Stimulated activated naive CD8-positive, alpha-beta T cell treated with anti-CD3 and anti-CD28 coated beads, Interleukin-15, amount 100 ng/mL, for 72 hours (primary cell): Measurements from ENCODE around the gene FAM174B.
A peak's percentile ranks its signal among the peaks of the same experiment; 100 is the strongest.

Experiments used
- ATAC-seq: fragments of 150-1000 bp; cut with Tn5 transposase; 2 replicates; pipeline ENCODE4 v1.10.0; 2021; ENCODE audit warnings: mild to moderate bottlenecking, moderate library complexity
- DNase-seq, 2 donors: peaks; one replicate each; pipeline ENCODE4 v3.0.0; 2021 to 2022
- H3K27ac Mint-ChIP-seq, 2 donors: one replicate each; pipeline ENCODE4 v1.8.0; 2022; ENCODE audit warnings: mild to moderate bottlenecking in 2 of 2, mixed read lengths in 2 of 2, moderate library complexity in 2 of 2
- H3K27me3 Mint-ChIP-seq: one replicate; pipeline ENCODE4 v1.8.0; 2022; ENCODE audit warnings: mixed read lengths
- H3K4me1 Mint-ChIP-seq: one replicate; pipeline ENCODE4 v1.8.0; 2022; ENCODE audit warnings: mild to moderate bottlenecking, mixed read lengths
- H3K4me3 Mint-ChIP-seq, 2 donors: one replicate each; pipeline ENCODE4 v1.8.0; 2022; ENCODE audit warnings: mild to moderate bottlenecking in 2 of 2, mixed read lengths in 2 of 2, moderate library complexity in 1 of 2
- H3K9me3 Mint-ChIP-seq, 2 donors: one replicate each; pipeline ENCODE4 v1.8.0; 2022; ENCODE audit warnings: mixed read lengths in 2 of 2

FAM174B gene

DNA sequence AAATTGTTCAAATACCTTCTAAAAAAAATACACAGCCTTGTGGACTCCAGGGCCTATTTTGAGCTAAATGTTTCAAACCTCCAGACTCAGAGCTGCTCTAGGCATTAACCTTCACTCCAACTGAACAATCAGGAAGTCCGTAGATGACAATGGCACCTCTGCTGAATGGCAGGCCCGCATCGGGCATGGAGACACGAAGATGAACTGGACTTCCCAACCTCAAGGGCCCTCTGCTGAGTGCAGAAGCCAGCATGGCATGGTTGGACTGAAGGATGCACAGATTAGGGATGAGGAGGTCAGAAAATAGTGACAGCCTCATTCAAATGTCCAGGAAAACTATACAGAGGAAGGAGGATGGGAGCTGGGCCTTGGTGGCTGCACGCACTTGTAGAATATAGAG lies 2.2 kb downstream of the FAM174B start:
- H3K4me1 Mint-ChIP-seq = peaks cover 11% of the 10 kb centered on the region
- no peaks in the 10 kb centered on the region for H3K9me3 Mint-ChIP-seq
- no peak for DNase-seq
- peaks cover 48% of the 10 kb centered on the region for H3K27me3 Mint-ChIP-seq
- no peak for ATAC-seq
- no peak overlapping the region for H3K27ac Mint-ChIP-seq
- no peak overlapping the region for H3K4me3 Mint-ChIP-seq

DNA sequence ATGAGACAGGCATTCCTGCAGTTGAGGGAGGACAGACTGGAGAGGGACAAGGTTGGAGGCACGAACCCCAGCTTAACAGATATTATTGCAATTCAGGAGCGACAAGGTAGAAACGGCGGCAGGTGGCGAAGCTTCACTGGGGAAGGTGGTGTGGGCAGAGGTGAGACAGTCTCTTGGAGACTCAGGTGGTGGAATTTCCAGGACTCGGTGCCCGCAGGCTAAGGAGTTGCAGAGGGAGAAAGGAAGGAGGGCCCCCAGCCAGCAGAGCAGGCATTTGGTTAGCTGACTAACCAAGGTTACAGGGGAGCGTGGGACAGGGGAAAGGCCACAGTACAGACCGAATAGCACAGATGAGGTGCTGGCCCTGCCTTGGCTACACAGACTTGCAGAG lies 3.0 kb downstream of the FAM174B start:
- ATAC-seq (no peak), DNase-seq (no peak)
- no peak overlapping the region for H3K27ac Mint-ChIP-seq
- peaks cover 11% of the 10 kb centered on the region for H3K4me1 Mint-ChIP-seq
- H3K9me3 Mint-ChIP-seq = no peaks in the 10 kb centered on the region
- H3K4me3 Mint-ChIP-seq = no peak overlapping the region
- H3K27me3 Mint-ChIP-seq = peaks cover 48% of the 10 kb centered on the region

DNA sequence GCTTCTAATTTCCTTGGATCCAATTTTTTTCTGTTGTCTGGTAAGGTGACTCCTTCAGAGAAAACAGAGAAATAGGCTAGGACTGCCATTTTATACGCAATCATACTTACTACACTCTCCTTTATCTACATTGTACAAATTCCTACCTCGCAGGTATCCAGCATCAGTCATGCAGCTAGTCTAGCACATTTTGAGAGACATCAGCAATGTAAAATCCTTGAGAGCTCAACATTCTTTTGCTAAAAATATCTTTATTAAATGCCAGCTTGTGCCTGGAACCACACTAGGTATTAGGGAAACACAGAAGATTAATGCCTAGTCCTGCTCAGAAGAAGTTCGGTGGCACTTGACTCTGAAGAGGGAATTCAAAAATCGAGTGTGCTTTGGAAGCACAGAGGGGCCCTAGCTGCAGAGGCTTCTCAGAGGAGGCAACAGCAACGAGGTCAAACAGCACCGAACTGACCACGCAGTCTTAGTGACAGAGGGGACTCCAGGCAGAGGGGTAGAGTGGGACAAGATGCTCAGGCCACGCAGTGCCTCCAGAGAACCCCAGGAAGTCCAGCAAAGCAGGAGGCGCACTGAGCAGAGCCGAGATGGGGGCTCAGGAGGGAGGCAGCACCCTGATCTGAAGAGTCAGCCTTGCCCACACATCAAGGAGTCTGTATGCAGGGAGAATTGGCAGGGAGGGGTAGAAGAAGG lies 3.5 kb downstream of the FAM174B start:
- Mint-ChIP-seq H3K4me1 (peaks cover 11% of the 10 kb centered on the region), H3K27me3 (peaks cover 44% of the 10 kb centered on the region), H3K9me3 (no peaks in the 10 kb centered on the region), H3K27ac (peak overlapping the region in 1 of 2 donors; percentile 60), H3K4me3 (no peak overlapping the region)
- DNase-seq (no peak), ATAC-seq (no peak)

DNA sequence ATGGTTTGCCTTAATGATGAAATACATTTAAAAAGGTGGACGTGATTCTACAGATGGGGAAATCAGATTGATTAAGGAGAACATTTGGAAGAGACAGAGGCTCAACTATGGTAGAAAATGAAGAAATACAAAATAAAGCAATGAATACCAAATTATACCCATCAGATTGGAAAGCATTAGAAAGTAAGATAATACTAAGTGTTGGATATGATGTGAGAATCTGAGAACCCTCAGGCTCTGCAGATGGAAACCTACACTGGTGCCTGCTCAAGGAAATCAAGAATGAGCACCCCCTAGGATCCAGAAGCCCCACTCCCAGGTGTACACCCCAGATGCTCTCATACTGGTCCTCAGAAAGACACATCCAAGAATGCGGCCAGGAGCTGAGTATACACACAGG lies 4.6 kb downstream of the FAM174B start:
- Mint-ChIP-seq H3K27me3 (peaks cover 33% of the 10 kb centered on the region), H3K4me3 (no peak overlapping the region), H3K27ac (no peak overlapping the region), H3K4me1 (peaks cover 7% of the 10 kb centered on the region), H3K9me3 (no peaks in the 10 kb centered on the region)
- DNase-seq = no peak
- no peak for ATAC-seq

DNA sequence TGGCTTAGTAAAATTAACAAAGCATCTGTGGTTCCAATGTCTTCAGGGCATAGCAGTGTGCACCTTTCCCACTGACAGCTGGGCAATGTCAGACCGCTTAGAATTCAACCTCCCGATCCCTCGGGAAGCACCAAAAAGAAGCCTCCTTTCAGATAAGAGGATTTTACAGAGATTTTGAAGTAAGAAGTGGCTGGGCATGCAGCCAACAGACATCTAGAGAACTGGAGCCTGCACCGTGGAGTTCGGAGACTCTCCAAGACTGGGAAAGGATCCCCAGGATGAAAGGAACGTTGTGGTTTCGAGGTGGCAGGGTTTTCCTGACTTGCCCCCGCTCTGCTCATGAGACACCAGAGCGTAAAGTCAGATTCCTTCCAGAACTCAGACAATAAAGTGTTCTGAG lies 5.3 kb downstream of the FAM174B start:
- Mint-ChIP-seq H3K9me3 (no peaks in the 10 kb centered on the region), H3K27ac (no peak overlapping the region), H3K4me1 (peaks cover 6% of the 10 kb centered on the region), H3K27me3 (peaks cover 32% of the 10 kb centered on the region), H3K4me3 (no peak overlapping the region)
- DNase-seq (no peak), ATAC-seq (no peak)

DNA sequence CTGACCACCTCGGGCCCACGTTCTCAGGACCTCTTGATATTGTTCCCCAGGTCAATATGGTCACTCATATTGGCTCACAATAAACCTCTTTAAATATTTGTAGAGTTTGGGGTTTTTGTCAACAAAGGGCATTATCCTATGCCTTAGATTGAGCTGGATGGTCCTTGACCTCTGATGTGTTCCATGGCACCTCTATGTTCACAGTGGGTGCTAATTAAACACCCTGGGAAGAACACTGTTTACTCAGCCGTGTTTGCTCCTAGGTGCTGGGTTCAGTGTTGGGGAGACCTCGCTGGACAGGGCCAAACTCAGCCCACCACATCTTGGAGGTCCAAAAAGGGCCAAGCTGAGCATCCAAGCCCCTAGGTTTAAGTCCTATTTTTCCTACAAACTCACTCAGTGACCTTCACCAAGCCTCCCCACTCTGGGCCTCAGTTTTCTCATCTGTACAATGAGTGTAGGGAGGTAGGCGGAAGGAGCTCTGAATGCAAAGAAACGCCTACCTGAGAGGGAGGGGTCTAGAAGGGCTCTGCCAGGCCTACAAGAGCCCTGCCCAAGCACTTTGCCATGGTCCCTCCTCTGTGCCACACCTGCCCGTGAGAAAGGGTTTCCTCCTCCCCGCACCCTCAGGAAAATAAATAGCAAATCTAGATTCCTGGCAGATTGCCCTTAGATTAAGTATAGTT lies 7.2 kb downstream of the FAM174B start:
- H3K27ac Mint-ChIP-seq = no peak overlapping the region
- ATAC-seq = no peak
- no peak for DNase-seq
- H3K4me1 Mint-ChIP-seq = peaks cover 8% of the 10 kb centered on the region
- peaks cover 23% of the 10 kb centered on the region for H3K27me3 Mint-ChIP-seq
- H3K4me3 Mint-ChIP-seq = no peak overlapping the region
- H3K9me3 Mint-ChIP-seq = no peaks in the 10 kb centered on the region

DNA sequence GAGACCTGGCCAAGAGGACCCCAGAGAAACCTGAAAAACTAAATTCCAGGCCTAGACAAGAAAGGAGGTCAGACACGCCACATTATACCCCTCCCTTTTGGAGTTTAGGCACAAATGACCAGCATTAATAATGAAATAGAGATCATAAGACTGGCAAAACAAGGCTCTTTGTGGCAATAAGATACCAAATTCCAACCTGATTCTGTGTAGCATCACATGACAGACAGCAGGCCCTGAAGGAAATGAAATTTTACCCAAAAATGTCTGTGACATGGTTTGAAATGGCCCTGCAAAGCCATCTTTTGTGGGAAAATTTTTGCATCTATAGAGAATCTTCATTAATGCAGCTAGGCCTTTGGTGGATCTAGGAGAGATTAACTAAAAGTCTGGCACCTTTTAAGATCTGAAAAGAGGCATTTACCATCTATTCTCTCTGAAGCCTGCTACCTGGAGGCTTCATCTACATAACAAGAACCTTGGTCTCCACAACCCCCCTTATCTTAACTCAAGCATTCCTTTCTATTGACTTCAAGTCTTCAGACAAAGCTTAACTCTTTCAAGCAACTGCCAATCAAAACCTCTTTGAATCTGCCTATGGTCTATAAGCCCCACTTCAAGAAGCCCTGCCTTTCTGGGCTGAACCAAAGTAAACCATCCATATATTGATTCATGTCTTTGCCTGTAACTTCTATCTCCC lies 8.0 kb downstream of the FAM174B start:
- Mint-ChIP-seq H3K27me3 (peaks cover 16% of the 10 kb centered on the region), H3K9me3 (peaks cover 0 to under 1% of the 10 kb centered on the region in 2 donors), H3K27ac (no peak overlapping the region), H3K4me3 (no peak overlapping the region), H3K4me1 (peaks cover 8% of the 10 kb centered on the region)
- DNase-seq = no peak
- no peak for ATAC-seq

DNA sequence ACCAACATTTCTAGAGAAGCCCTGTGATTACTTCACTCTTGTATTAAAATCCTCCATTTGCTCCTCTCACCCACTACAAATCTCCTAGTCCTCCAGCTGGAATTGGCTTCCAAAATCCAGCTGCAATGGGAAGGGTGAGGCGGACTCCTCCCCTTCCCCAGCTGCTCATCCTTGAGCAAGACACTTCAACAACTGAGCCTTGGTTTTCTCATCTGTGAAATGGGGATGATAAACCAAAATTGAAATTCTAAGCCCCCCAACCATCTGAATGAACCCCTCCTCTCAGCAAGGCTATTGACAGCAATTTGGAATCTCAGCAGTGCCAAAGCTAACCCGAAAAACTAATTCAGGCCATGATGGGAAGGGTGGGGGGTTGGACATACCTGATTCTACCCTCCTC lies 9.4 kb downstream of the FAM174B start:
- H3K9me3 Mint-ChIP-seq = peaks cover 4 to 8% of the 10 kb centered on the region in 2 donors
- peaks cover 8% of the 10 kb centered on the region for H3K4me1 Mint-ChIP-seq
- no peak overlapping the region for H3K4me3 Mint-ChIP-seq
- H3K27me3 Mint-ChIP-seq = peaks cover 8% of the 10 kb centered on the region
- no peak for DNase-seq
- peak overlapping the region in 1 of 2 donors; percentile 53 for H3K27ac Mint-ChIP-seq
- ATAC-seq = no peak

DNA sequence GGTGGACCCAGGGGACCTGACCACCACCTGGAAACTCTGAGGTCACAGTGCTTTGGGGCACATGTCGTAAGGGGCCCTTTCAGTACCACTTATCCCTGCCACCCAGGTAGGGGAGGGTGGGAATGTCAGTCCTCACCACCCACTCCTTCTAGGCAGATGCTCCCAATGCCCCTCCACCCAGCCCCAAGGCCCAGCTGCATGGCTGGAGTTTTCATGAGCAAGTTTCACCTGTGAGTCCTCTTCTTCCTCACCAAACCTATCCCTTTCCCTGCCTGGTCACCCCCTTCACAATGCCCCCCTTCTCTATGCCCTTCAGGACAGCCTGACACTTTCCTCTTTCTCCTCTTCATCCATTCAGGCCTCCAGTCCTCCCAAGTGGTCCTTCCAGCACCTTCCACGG lies 9.8 kb downstream of the FAM174B start:
- no peak for ATAC-seq
- peaks cover 8% of the 10 kb centered on the region for H3K27me3 Mint-ChIP-seq
- peaks cover 8% of the 10 kb centered on the region for H3K4me1 Mint-ChIP-seq
- H3K27ac Mint-ChIP-seq = peak overlapping the region in 1 of 2 donors; percentile 53
- no peak overlapping the region for H3K4me3 Mint-ChIP-seq
- DNase-seq = no peak
- H3K9me3 Mint-ChIP-seq = peaks cover 4 to 8% of the 10 kb centered on the region in 2 donors

DNA sequence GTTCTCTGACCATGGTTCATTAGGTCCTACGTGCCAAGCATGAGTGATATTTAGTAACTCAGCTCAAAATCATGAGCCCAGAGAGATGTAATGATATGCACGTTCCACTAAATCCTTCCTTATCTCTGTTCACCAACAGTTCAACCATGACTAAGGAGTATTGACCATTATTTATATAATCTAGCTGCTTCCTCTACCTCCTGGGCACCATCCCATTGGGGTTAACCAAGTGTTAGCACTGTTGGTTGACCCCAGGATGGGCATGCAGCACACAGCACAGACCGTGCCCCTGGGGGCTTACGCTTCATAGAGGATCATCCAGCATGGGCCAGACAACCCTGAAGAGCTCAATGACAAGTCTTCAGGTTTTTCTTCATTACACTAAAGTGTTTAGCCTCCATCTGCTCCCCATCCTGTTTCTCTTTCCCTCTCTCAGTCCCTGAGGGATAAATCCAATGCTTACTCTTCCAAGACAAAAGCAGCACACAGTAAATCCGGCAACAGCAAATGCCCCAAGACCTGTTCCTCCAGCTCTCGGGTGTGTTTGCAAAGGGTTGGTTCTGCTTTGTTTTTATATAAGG lies 10.4 kb downstream of the FAM174B start:
- Mint-ChIP-seq H3K9me3 (peaks cover 4 to 8% of the 10 kb centered on the region in 2 donors), H3K4me1 (peaks cover 8% of the 10 kb centered on the region), H3K27ac (no peak overlapping the region), H3K4me3 (no peak overlapping the region), H3K27me3 (peaks cover 8% of the 10 kb centered on the region)
- ATAC-seq (no peak), DNase-seq (no peak)

DNA sequence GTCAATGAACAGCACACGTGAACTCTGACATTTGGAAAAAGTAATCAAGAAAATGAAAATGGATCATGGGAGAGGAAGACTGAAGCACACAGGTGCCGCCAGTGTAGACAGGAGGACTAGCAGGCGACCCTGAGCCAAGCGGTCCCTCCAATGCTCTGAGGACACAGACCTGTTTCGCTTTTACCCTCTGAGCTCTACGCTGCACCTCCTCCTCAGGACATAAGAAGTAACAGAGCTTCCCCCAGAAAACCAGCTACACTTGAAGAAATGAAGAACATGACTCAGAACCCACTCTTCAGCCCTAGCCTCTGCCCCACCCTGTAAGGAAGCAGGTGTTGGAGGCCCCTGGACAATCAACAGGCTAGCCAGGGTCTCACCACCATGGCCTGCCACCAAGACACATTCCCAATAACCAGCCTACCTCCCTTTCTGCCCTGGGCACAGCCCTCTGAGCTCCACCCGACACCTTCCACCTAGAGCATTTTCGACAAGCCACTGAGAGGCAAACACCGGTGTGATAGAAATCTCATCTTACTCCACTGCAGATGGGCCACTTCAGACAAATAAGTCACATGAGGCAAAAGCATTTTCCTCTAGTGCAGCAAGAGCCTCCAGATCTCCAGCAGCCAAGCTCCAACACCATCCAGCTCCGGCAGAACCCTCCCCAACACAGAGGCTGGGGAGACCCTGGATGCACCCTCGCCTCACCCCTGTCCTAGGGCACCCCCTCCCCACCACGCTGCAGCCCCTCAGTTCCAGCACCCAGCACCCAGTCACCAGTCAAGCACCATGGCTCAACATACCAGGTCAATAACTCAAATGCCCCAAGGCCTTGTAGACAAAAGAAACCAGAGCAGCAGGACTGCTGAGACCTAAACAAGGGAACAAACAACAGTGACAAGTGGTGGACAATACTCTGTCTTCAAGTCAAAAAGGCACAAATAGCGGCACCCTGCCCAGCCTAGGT lies 11.4 kb downstream of the FAM174B start:
- Mint-ChIP-seq H3K4me3 (no peak overlapping the region), H3K27me3 (peaks cover 8% of the 10 kb centered on the region), H3K27ac (peak overlapping the region in 1 of 2 donors; percentile 64), H3K9me3 (peaks cover 4 to 17% of the 10 kb centered on the region in 2 donors), H3K4me1 (peaks cover 8% of the 10 kb centered on the region)
- ATAC-seq (no peak), DNase-seq (no peak)

DNA sequence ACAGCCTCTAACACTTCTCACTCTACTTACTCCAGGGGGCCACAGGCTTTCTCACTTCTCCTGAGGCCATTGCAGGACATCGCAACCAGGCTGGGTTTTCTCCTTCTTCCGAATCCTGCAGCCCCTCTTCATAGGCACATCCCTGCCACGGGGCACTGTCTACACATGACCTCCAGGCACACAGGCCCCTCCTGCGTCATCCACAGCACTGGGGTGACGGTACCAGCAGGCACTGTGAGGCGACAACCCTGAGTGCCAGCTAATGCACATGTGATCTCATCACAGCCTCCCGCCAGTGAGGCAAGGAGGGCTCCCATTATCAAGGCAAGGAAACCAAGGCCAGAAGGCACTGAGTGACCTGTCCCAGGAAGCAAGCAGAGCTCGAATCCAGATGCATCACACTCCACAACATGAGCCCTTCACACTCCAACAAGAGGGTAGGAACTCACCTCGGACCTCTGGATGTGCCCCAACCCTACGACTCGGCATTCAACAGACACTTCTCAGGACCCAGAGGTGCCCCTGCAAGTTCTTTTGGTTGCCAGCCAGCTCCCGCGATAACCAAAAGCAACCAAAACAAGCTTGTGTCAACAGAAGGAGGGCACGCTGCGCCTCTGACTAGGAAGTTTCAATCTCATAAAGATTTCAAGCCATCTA lies 16.7 kb downstream of the FAM174B start:
- Mint-ChIP-seq H3K27ac (peak overlapping the region in 1 of 2 donors; percentile 78), H3K27me3 (peaks cover 5% of the 10 kb centered on the region), H3K4me3 (no peak overlapping the region), H3K4me1 (peaks cover 12% of the 10 kb centered on the region), H3K9me3 (peaks cover 4 to 23% of the 10 kb centered on the region in 2 donors)
- DNase-seq (no peak), ATAC-seq (no peak)

DNA sequence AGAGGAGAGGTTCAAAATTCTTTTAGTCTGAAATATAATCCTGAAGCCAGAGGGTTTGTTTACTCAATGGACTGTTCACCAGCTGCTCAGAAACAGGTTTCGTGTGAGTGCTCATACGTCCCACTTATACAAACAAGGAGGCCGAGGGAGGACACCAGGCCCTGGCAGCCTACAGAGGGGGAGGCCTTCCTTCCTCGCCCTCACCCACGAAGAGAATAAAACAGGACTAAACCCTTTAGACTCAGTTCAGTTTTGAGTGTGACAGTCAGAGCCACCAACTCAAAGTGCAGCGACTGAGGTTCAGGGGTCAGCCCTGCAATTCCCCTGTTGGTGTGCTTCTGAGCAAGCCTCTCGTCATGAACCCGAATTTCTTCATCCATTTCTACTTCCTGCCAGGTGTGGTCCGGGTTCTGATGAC lies 17.3 kb downstream of the FAM174B start:
- peaks cover 4 to 23% of the 10 kb centered on the region in 2 donors for H3K9me3 Mint-ChIP-seq
- peak overlapping the region in 1 of 2 donors; percentile 78 for H3K27ac Mint-ChIP-seq
- no peak for DNase-seq
- H3K4me1 Mint-ChIP-seq = peaks cover 12% of the 10 kb centered on the region
- peaks cover 5% of the 10 kb centered on the region for H3K27me3 Mint-ChIP-seq
- no peak overlapping the region for H3K4me3 Mint-ChIP-seq
- ATAC-seq = no peak

DNA sequence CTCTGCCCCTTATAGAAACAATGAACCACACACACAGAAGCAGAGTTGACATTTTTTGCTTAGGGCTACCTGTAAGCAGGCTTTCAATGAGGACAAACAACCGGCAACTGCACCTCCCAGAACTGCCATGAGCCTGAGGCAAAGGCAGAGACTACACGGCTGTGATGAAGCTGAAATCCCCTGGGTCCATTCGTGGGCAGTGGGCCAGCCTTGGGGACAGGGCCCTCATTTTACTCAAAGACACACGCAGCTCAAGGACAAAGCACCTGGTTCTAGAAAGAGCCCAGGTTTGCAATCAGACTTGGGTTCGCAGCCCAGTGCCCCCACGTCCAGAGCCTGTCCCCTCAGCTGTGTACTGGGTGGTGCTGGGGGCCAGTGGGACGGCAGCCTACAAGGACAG lies 17.9 kb downstream of the FAM174B start:
- ATAC-seq (no peak), DNase-seq (no peak)
- Mint-ChIP-seq H3K9me3 (peaks cover 3 to 23% of the 10 kb centered on the region in 2 donors), H3K4me1 (peaks cover 12% of the 10 kb centered on the region), H3K4me3 (no peak overlapping the region), H3K27me3 (peaks cover 5% of the 10 kb centered on the region), H3K27ac (no peak overlapping the region)
